ENCODE measurements around the gene WDR45. TPM values are rescaled to one million over a fixed set of nuclear protein-coding genes. Genes with fewer than 3 reads are reported as not detected.

The WDR45 gene
- total and polyA plus RNA-seq, 2 experiments from 2014 or later = 28.8 to 36.2 TPM

DNA sequence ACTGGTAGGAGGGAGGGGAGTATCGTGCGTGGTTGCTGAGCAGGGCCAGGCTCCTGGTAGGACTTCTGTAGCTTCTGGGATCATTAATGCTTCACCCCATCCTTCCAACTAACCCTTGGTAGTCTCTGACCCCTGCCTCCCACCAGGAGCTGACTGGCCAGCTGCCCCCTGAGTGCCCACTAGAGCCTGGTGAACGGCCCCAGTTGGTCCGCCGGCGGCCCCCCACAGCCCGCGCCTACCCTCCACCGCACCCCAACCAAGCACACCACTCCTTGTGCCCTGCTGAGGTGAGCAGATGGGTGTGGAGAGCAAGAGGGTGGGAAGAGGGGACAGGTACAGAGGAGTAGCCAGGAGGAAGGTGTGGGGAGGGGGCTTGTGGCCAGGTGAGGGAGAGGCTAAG is 16.0 kb downstream of the WDR45 start (continued):
- TF ChIP-seq, protein P1, sequence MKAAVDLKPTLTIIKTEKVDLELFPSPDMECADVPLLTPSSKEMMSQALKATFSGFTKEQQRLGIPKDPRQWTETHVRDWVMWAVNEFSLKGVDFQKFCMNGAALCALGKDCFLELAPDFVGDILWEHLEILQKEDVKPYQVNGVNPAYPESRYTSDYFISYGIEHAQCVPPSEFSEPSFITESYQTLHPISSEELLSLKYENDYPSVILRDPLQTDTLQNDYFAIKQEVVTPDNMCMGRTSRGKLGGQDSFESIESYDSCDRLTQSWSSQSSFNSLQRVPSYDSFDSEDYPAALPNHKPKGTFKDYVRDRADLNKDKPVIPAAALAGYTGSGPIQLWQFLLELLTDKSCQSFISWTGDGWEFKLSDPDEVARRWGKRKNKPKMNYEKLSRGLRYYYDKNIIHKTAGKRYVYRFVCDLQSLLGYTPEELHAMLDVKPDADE (IDR thresholded peaks at IDR 0.05) = no peak
- TF ChIP-seq STAT1 (IDR thresholded peaks at IDR 0.05; ENCODE audit: unreplicated experiment) (no peak), ZNF331 (CRISPR knock-in tag; IDR thresholded peaks at IDR 0.05; ENCODE audit: low read depth) (no peak), POLR2AphosphoS5 (IDR thresholded peaks at IDR 0.05; ENCODE audit: low read depth) (no peak), EZH2phosphoT487 (IDR thresholded peaks at IDR 0.05; ENCODE audit: unreplicated experiment) (no peak), NANOG (IDR thresholded peaks at IDR 0.05; ENCODE audit: borderline replicate concordance) (no peak)

DNA sequence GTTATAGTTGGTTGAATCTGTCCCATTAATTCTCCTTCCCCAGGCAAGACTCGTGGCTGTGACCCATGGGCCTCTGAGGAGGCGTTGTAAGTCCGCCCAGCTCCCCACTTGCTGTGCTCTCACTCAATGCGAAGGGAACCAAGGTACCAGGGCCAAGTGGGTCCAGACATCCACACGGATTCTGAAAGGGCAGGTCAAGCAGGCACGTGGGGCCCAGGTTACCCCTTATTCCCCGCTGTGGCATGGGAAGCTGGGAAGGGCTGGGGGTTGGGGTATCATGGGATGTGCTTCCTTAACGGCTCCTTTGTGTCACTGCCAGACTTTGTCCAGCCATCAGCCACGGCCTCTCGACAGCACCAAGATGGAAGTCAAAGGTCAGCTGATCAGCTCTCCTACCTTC is 17.8 kb downstream of the WDR45 start:
- H3K9me3 Mint-ChIP-seq = no peaks in the 10 kb centered on the region
- H3K4me2 ChIP-seq = no peak overlapping the region
- H3K4me3 Mint-ChIP-seq = no peak overlapping the region
- H3K79me2 ChIP-seq (replicated peaks; ENCODE audit: insufficient read depth) = 0 out of 2 replicates have a peak, but pooled peaks cover 5% of the 10 kb centered on the region
- H3K4me3 ChIP-seq = no peak overlapping the region
- DNase-seq (ENCODE audit: low spot score) (no peak), ATAC-seq (no peak)
- H3K27ac Mint-ChIP-seq = no peak overlapping the region
- peaks cover 9% of the 10 kb centered on the region; the same call in 2 of the 3 replicates for H3K36me3 Mint-ChIP-seq (ENCODE audit: low read depth)
- no peaks in the 10 kb centered on the region for H3F3A ChIP-seq (replicated peaks; ENCODE audit: low read depth)
- no peaks in the 10 kb centered on the region for H3K9me2 ChIP-seq (ENCODE audit: insufficient read depth)
- TF ChIP-seq, protein P2, sequence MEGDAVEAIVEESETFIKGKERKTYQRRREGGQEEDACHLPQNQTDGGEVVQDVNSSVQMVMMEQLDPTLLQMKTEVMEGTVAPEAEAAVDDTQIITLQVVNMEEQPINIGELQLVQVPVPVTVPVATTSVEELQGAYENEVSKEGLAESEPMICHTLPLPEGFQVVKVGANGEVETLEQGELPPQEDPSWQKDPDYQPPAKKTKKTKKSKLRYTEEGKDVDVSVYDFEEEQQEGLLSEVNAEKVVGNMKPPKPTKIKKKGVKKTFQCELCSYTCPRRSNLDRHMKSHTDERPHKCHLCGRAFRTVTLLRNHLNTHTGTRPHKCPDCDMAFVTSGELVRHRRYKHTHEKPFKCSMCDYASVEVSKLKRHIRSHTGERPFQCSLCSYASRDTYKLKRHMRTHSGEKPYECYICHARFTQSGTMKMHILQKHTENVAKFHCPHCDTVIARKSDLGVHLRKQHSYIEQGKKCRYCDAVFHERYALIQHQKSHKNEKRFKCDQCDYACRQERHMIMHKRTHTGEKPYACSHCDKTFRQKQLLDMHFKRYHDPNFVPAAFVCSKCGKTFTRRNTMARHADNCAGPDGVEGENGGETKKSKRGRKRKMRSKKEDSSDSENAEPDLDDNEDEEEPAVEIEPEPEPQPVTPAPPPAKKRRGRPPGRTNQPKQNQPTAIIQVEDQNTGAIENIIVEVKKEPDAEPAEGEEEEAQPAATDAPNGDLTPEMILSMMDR (conservative IDR thresholded peaks at IDR 0.05; ENCODE audit: low read depth in 2 of 2) = no peak
- TF ChIP-seq EZH2phosphoT487 (IDR thresholded peaks at IDR 0.05; ENCODE audit: unreplicated experiment) (no peak), NANOG (IDR thresholded peaks at IDR 0.05; ENCODE audit: borderline replicate concordance) (no peak), JUNB (IDR thresholded peaks at IDR 0.05; ENCODE audit: unreplicated experiment) (no peak), ZNF331 (CRISPR knock-in tag; IDR thresholded peaks at IDR 0.05; ENCODE audit: low read depth) (no peak), EZH2 (IDR thresholded peaks at IDR 0.05; ENCODE audit: low read depth, unreplicated experiment) (no peak), STAT1 (IDR thresholded peaks at IDR 0.05; ENCODE audit: unreplicated experiment) (no peak)
- TF ChIP-seq, protein P1 (IDR thresholded peaks at IDR 0.05) = no peak
- H3K4me1 Mint-ChIP-seq = peaks cover 4% of the 10 kb centered on the region; the same call in 2 of the 3 replicates
- no peak overlapping the region for H3K27ac ChIP-seq (ENCODE audit: low read depth)
- H3K27me3 ChIP-seq (ENCODE audit: insufficient read depth) = no peaks in the 10 kb centered on the region
- peaks cover 2% of the 10 kb centered on the region for H3K27me3 Mint-ChIP-seq (ENCODE audit: insufficient read depth, low read depth, poor library complexity)
- no peaks in the 10 kb centered on the region for H4K20me1 ChIP-seq (replicated peaks; ENCODE audit: insufficient read depth)
- H3K4me1 ChIP-seq (ENCODE audit: insufficient read depth) = no peaks in the 10 kb centered on the region
- H2AFZ ChIP-seq = no peak overlapping the region
- H3K36me3 ChIP-seq (ENCODE audit: insufficient read depth) = no peaks in the 10 kb centered on the region

DNA sequence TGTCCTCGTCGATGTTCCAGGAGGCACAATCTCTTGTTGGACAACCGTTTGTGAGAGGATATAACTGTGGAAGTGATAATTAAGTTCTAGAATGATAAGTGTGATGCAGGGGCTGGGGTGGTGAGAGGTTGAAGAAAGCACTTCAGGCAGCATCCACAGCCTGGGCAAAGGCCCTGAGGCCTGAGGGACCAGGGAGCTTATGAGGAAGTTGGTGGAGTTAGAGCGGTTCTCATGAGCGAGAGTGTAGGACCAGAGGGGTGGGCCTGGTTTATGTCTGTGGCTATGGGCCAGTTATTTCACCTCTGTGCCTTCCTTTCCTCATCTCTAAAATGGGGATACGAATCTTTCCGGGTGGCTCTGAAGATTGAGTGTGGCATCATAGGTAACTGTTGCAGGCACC is 18.2 kb downstream of the WDR45 start:
- H4K20me1 ChIP-seq (replicated peaks; ENCODE audit: insufficient read depth) = no peaks in the 10 kb centered on the region
- H3K36me3 Mint-ChIP-seq (ENCODE audit: low read depth) = peaks cover 9% of the 10 kb centered on the region; the same call in 2 of the 3 replicates
- no peaks in the 10 kb centered on the region for H3K9me2 ChIP-seq (ENCODE audit: insufficient read depth)
- H3K27ac ChIP-seq (ENCODE audit: low read depth) = no peak overlapping the region
- no peaks in the 10 kb centered on the region for H3K36me3 ChIP-seq (ENCODE audit: insufficient read depth)
- no peak overlapping the region for H2AFZ ChIP-seq
- H3K27me3 Mint-ChIP-seq (ENCODE audit: insufficient read depth, low read depth, poor library complexity) = peaks cover 2% of the 10 kb centered on the region
- H3K4me1 Mint-ChIP-seq = peaks cover 4% of the 10 kb centered on the region; the same call in 2 of the 3 replicates
- DNase-seq (ENCODE audit: low spot score) = no peak
- no peaks in the 10 kb centered on the region for H3K9me3 Mint-ChIP-seq
- no peak overlapping the region for H3K4me3 Mint-ChIP-seq
- H3K79me2 ChIP-seq (replicated peaks; ENCODE audit: insufficient read depth) = 0 out of 2 replicates have a peak, but pooled peaks cover 5% of the 10 kb centered on the region
- no peak for ATAC-seq
- H3K27ac Mint-ChIP-seq = no peak overlapping the region
- no peak overlapping the region for H3K4me2 ChIP-seq
- H3K4me3 ChIP-seq = no peak overlapping the region
- H3K4me1 ChIP-seq (ENCODE audit: insufficient read depth) = no peaks in the 10 kb centered on the region
- H3K27me3 ChIP-seq (ENCODE audit: insufficient read depth) = no peaks in the 10 kb centered on the region
- H3F3A ChIP-seq (replicated peaks; ENCODE audit: low read depth) = no peaks in the 10 kb centered on the region
- no peak for TF ChIP-seq EZH2 (IDR thresholded peaks at IDR 0.05; ENCODE audit: low read depth, unreplicated experiment)
- TF ChIP-seq ZNF114 (CRISPR knock-in tag; IDR thresholded peaks at IDR 0.05) = no peak
- TF ChIP-seq EZH2phosphoT487 (IDR thresholded peaks at IDR 0.05; ENCODE audit: unreplicated experiment) = no peak
- no peak for TF ChIP-seq POLR2AphosphoS5 (IDR thresholded peaks at IDR 0.05; ENCODE audit: low read depth)
- TF ChIP-seq, protein P1 (IDR thresholded peaks at IDR 0.05) = no peak
- TF ChIP-seq, protein P2 (conservative IDR thresholded peaks at IDR 0.05; ENCODE audit: low read depth in 2 of 2) = no peak
- no peak for TF ChIP-seq NANOG (IDR thresholded peaks at IDR 0.05; ENCODE audit: borderline replicate concordance)
